HG03139 (cell line): ENCODE data around the gene RPS3.
"Not testable (repeated sequence)": the region's sequence is repeated elsewhere in the genome, so short reads cannot be mapped to it uniquely, and the experiment has no call there.

ENCODE experiments used
- ATAC-seq: cut with Tn5 transposase; IDR thresholded peaks from one replicate; pipeline ENCODE4 v1.9.1; 2021; ENCODE audit not compliant: unreplicated experiment

The RPS3 gene

DNA sequence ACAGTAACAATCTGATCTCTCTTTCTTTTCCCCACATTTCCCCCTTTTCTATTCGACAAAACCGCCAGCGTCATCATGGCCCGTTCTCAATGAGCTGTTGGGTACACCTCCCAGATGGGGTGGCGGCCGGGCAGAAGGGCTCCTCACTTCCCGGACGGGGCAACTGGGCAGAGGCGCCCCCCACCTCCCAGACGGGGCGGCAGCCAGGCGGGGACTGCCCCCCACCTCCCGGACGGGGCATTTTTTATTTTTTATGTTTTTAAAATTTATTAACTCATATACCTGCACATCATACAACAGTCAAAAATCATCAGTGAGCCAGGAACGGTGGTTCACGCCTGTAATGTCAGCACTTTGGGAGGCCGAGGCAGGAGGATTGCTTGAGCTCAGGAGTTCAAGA lies 20.5 kb upstream of the RPS3 start:
- ATAC-seq: not testable (repeated sequence)

DNA sequence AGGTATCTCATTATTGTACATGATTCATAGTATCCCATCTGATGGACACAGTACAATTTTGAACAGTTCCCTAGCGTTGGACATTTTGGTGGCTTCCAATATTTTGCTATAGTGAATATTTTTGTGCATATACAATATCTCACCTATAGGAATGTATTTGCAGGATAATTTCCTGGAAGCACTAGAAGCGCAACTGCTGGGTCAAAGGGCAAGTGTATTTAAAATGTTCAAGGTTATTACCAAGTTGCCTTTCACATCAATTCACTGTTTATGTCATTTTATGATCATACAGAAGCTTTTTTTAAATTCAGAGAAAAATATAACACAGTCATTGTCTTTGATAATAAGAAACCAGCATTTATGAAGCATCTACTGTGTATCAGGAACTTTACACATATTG lies 19.1 kb upstream of the RPS3 start:
- ATAC-seq: no peak

DNA sequence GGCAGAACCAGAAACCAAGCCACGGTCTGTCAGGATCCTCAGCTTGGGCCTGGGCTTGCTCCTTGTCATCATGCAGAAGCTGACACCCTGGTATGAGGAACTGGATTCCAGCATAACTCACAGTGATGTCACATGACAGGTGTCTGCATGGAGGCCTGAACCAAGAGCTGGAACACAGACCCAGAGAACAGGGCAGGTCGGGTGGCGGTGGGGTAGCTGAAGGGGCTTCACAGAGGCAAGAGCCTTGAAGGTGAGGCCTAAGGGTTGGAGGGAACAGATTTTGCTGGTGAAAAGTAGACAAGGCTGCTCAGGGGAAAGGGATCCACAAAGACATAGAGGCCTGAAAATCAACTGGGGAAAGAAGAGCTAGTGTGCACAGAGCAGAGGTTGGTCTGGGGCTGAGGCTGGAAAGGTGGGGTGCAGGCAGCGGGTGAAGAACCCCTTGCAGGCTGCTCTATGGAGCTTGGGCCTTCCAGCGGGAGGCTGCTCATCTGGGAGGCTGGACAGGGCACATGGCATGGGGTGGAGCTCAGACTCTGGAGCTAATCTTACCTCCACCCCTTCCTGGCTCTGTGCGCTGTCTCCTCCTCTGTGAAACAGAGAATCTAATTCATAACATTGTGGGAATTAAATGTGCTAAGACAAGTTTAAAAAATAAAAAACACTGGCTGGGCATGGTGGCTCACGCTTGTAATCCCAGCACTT lies 18.4 kb upstream of the RPS3 start:
- ATAC-seq: no peak

DNA sequence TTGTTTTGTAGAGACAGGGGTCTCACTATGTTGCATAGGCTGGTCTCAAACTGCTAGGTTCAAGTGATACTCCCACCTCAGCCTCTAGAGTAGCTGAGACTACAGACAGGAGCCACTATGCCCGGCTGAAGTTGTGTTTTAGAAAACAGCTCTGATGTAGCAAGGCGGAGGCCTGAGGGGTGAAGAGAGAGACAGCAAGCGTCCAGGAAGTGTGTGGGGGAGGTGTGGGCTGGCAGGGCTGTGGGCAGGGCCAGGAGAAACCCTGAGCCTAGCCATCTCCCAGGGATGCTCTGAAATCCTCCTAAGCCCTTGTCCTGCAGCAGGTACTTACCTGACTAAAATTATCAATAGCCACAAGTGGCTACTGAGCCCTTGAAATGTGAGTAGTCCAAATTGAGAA lies 16.1 kb upstream of the RPS3 start:
- ATAC-seq: no peak

DNA sequence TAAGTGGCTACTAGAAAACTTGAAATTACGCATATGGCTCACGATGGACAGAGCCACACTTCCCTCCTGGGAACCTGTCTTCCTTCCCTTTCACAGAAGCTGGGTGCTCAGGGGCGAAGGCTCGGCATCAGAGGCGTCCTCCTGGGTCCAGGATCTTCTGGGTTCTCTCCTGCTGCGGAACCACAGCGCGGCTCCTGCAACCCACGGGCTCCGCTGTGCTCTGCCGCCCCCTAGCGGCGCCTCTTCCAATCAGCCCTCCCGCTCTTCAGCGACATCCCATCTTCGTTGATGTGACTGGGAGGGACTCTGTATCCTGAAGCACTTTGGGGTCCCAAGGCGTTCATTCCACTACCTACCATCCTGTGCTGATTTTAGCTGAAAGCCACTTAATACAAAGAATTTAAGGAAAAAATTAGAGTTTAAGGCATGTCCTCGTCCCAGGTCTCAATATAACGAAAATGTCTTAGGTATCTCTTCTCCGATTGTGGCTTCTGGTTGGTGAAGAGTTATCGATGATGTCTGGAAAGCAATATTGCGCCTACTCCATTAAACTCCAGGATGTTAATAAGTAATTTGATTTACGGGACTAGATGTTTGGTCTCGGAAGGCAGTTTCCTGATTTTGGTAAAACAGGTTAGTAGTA lies 14.8 kb upstream of the RPS3 start:
- no peak for ATAC-seq

DNA sequence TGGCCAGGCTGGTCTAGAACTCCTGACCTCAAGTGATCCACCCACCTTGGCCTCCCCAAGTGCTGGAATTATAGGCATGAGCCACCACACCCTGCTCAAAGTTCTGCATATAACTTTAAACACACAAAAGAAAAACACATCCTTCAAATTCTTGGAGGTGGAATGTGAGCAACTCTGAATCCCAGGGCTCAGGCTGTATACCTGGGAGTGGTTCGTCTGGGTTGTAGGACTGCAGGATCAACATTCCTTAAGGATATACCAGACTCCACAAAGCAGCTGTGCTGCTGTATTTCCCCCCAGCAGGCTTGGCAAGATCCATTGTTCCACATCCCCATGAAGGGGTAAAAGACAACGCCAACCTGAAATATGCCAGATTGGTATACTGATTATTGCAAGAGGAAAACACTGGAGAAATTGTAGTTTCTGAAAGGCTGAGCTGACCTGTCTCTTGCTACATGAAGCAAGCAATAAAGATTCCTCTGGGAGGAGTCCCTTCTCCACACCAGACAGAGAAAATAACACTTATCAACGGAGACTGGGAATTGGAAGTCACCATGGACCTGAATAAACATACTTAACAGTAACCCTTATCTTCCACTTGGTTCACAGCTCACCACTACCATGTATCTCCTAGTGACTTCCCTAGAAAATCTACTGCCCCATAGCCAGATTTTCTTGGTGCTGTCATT lies 12.2 kb upstream of the RPS3 start:
- ATAC-seq: no peak

DNA sequence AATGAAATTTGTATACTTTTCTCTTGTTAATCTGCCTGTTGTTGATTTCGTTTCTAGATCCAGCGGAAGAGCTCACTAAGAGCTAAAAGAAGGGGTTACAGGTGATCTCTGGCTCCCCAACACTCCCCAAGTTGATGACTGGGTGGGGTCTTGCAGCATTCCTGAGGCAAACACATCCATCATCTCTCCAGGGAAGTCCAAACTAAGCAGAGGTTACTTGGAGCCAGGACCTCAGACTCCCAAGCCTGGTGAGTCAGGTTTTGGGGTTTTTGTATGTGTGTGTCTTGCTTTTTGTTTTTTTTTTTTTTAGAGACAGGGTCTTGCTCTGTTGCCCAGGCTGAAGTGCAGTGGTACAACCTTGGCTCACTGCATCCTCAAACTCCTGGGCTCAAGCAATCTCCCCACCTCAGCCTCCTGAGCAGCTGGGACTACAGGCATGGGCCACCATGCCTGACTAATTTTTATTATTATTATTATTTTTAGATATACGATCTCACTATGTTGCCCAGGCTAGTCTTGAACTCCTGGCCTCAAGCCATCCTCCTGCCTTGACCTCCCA lies 11.5 kb upstream of the RPS3 start:
- ATAC-seq: no peak

DNA sequence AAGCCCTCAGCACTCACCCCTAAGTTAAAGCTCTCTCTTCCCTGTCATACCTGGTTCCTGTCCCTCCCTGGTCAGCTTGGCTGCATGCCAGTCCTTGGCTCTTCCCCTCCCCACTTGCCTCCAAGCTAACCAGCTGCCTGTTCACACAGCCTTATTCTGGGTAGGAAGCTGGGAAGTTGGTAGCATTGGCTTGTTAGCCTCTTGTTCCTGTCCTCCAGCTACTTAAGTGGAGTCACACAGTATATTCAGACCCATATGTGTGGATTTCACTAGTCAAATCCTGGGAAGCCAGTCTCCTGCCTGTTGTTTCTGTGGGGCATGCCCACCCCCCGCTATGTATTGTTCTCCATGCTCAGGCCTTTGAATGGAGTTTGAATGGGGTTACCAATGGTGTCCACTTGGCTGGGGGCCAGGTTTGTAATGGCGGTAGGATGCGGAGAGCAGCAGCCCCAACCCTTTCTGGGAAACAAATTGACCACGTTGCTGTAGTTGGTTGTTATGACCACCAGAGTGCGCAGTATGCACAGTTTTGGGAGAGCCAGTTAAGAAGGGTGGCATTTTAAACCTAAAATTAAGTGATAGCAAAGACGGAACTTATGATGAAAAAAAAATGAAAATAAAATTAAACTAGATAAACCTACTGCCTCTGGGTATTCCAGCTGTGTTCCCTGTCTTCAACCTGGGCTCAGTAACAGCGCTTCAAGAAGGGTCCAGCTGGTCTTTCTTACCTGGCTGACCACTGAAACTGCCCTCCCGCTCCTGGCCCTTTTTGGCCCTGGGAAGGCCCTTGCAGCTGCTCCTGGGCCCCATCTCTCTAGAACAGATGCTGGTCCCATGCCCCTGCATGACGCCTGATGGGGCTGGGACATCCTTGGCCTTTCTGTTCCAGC lies 10.7 kb upstream of the RPS3 start:
- no peak for ATAC-seq

DNA sequence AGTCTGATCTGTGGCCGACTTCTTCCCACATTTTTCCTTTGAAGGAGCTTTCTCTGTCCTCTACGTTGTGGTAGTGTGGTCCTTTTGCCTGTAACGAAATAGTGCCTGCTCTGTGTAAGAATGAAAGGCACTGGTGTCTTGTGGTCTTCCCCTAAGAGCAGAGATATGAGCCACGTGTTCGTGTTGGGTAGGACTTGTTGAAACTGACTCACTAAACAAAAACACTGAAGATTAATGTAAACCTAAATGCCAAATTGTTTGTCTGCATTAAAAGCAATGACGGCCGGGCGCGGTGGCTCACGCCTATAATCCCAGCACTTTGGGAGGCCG lies 10.1 kb upstream of the RPS3 start:
- no peak for ATAC-seq

DNA sequence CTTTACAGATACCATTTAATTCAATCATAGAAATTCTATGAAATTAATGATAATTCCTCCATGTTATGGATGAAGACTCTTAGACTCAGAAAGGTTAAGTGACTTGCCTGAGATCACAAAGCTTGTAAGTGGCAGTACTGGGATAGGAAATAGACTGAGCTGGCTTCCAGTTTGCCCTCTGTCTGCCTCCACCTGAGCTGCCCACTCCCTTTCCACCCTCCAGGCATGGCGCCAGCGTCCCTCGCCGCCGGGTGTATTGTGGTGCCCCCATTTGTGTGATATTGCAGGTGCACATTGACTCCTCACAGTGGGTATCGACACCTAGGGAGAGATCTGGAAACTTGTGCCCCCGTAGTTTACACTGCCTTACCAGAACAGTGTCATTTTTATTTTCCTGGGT lies 9.4 kb upstream of the RPS3 start:
- no peak for ATAC-seq

DNA sequence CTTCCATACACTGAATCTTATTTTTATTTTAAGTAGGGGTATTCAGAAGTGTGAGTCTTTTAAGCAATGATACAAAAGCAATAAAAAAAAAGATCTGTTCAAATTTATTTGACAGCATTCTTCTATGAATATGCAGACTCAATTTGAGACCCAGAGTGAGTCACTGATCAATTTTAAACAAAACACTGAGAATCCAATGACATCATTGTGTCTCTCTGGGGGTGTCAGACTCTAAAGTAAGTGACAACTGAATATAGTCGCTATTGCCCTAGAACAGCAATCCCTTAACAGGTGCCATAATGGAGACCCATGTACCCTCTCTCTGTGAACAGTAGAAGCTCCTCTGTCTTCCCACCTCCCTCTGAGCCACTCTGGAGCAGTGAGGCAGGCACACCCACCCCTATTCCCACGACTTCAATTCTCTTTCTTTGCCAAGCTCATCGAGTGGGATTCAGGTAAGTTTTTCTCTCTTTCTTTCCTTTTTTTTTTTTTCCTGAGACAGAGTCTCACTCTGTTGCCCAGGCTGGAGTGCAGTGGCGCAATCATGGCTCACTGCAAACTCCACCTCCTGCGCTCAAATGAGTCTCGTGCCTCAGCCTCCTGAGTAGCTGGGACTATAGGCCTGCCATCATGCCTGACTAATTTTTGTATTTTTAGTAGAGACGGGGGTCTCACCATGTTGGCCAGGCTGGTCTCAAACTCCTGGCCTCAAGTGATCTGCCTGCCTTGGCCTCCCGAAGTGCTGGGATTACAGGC lies 5.1 kb upstream of the RPS3 start:
- ATAC-seq: no peak

DNA sequence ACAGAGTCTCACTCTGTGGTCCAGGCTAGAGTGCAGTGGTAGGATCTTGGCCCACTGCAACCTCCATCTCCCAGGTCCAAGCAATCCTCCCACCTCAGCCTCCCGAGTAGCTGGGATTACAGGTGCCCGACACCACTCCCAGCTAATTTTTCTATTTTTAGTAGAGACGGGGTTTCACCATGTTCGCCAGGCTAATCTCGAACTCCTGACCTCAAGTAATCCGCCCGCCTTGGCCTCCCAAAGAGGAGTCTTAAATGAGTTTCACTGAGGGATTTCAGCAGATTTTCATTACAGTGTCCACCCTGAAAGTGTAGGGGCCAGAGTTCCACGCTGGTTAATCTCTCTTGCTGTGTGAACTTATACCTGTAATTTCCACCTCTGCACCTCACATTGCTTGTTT lies 412 bp upstream of the RPS3 start:
- no peak for ATAC-seq

DNA sequence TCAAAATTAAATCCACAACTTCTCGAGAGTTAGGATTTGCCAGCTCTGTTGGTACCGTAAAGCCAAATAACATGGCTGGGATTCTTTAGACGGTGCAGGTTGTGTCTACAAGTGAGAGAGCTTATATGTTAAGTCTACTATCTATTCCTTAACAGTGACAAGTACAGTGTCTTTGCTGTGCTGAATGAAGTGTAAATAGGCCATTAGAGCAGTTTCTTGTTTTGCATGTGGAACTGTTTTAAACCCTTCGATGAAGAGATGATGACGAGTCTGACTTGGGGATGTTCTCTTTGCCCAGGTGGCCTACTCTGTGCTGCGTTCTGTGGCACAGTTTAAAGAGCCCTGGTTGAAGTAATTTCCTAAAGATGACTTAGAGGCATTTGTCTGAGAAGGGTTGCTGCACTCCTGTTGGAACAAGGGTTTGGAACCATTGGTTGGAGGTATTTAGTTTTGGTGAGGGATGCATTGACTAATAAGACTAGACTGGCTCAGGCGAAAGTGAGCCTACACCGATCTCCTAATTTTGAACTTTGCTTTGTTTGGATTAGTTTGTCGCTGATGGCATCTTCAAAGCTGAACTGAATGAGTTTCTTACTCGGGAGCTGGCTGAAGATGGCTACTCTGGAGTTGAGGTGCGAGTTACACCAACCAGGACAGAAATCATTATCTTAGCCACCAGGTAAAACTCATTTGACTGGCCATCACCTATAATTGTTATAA lies 988 bp downstream of the RPS3 start:
- ATAC-seq: no peak

DNA sequence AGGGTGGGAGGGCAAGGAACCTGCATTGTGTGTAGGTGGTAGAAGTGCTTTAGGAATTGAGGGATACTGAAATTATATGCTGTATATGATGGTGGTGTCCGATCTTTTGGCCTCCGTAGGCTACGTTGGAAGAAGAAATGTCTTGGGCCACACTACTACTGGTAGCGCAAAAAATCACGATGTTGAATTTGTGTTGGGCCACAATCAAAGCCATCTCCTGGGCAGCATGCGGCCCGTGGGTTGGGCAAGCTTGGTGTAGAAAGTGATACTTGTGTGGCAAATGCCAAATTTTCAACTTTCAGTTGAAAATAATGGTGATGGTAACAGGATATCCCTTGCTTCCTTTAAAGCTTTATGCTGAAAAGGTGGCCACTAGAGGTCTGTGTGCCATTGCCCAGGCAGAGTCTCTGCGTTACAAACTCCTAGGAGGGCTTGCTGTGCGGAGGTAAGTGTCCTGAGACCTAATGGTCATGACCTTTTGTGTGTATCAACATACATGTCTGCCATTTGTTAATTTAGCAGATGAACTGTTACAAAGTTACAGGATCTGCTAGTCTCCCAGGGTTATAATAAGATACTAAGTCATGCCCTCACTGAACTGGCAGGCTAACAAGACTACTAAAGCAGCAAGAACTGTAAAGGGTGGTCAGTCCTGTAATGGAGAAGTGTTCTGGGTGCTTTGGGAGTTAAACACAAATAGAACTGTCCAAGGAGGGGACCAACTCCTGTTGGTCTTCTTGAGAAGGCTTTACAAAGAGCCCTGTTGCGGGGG lies 2.9 kb downstream of the RPS3 start:
- ATAC-seq: no peak

DNA sequence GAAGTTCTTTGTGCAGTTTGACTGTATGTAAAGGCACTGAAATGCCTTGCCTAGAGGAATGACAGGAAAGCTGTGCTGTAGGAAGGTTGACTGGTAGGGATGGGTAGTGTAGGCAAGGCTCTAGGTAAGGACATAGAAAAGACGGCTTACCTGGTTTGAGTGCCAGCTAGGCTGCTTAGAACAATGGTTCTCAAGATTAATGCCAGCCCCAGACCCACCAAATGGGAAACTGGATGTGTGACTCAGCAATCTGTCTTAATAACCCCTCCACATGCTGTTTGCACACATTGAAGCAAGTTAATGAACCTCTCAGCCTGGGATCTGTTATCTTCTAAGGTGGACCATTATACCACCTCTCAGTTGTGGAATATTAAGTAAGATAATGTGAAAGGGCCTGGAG lies 3.7 kb downstream of the RPS3 start:
- no peak for ATAC-seq

DNA sequence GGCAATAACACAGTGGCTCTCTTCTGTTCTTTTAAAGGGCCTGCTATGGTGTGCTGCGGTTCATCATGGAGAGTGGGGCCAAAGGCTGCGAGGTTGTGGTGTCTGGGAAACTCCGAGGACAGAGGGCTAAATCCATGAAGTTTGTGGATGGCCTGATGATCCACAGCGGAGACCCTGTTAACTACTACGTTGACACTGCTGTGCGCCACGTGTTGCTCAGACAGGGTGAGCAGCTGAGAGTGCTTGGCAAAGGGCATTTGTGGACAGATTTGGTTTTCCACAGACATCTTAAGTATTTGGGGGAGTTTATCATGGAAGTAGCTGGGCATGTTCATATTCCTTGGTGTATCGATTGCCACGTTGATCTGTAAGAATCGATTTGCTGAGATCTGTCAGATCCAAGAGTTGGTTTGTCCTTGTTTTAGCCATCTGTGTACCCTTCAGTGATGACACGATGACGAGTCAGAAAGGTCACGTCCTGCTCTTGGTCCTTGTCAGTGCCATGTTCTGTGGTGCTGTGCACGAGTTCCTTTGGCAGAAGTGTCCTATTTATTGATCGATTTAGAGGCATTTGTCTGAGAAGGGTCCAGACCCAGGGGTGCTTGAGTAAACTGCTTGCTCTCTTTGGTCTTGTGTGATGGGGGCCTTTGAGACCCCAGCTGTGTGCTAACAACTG lies 4.8 kb downstream of the RPS3 start:
- no peak for ATAC-seq

DNA sequence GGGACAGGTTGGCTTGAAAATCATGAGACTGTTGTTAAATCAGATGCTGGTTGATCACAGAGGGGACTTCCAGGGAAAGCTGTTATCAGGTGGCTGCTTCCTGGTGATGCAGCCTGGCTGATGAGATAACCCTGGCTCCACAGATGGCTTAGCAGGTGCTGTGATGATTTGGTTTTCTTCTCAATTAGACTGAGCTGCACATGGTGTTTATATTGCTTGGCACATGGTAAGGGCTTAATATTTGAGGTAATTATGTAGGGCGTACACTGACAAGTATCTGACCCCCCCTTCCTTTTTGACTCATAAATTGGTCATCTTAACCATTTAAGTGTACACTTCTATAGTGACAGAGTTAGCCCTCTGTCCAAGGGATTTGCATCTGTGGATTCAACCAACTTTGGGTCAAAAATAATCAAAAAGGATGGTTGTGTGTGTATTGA lies 7.0 kb downstream of the RPS3 start:
- no peak for ATAC-seq

DNA sequence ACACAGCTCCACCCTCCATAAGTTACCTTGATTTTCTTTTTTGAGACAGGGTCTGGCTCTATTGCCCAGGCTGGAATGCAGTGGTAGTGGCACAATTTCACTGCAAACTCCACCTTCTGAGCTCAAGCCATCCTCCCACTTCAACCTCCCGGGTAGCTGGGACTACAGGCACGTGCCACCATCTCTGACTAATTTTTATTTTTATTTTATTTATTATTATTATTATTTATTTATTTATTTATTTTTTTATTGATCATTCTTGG lies 9.6 kb downstream of the RPS3 start:
- no peak for ATAC-seq

DNA sequence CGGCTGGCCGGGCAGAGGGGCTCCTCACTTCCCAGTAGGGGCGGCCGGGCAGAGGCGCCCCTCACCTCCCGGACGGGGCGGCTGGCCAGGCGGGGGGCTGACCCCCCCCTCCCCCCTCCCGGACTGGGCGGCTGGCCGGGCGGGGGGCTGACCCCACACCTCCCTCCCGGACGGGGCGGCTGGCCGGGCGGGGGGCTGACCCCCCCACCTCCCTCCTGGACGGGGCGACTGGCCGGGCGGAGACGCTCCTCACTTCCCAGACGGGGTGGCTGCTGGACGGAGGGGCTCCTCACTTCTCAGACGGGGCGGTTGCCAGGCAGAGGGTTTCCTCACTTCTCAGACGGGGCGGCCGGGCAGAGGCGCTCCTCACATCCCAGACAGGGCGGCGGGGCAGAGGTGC lies 10.7 kb downstream of the RPS3 start:
- ATAC-seq: not testable (repeated sequence)
